Testis (tissue), 2 donors: ENCODE measurements around the gene ANO4.

Experiments
- POLR2A ChIP-seq: fragments of 450-650 bp; IDR thresholded peaks from one replicate; pipeline ENCODE4 v1.6.1; 2017; ENCODE audit warnings: antibody characterized with exemption, mild to moderate bottlenecking, moderate library complexity
- TF ChIP-seq, protein P1 (sequence below), 3 experiments: fragments of 450-650 bp in 2 of 3; fragments of 200-600 bp in 1 of 3; sonication (generic) in 1 of 3; IDR thresholded peaks; one replicate each; pipeline ENCODE4 v1.5.1; 2016 to 2019; ENCODE audit warnings: antibody characterized with exemption in 3 of 3, mild to moderate bottlenecking in 2 of 3, moderate library complexity in 1 of 3

DNA sequence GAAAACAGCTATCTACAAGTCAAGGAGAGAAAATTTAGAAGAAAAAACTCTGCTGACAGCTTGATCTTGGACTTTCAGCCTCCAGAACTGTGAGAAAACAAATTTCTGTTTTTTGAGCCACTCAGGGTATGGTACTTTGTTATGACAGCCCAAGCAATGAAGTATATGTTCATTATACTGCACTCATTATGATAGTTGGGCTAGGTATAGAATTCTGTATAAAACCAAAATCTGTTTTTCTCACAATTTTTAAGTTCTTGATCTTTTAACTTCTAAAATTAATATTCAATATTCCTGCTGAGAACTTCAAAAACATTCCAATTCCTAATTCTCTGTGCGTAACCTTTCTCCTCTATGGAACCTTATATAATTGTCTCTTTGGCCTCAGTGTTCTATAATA, 214.7 kb downstream of the ANO4 start:
- TF ChIP-seq, protein P1, sequence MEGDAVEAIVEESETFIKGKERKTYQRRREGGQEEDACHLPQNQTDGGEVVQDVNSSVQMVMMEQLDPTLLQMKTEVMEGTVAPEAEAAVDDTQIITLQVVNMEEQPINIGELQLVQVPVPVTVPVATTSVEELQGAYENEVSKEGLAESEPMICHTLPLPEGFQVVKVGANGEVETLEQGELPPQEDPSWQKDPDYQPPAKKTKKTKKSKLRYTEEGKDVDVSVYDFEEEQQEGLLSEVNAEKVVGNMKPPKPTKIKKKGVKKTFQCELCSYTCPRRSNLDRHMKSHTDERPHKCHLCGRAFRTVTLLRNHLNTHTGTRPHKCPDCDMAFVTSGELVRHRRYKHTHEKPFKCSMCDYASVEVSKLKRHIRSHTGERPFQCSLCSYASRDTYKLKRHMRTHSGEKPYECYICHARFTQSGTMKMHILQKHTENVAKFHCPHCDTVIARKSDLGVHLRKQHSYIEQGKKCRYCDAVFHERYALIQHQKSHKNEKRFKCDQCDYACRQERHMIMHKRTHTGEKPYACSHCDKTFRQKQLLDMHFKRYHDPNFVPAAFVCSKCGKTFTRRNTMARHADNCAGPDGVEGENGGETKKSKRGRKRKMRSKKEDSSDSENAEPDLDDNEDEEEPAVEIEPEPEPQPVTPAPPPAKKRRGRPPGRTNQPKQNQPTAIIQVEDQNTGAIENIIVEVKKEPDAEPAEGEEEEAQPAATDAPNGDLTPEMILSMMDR (IDR thresholded peaks at IDR 0.05), result no peak
- no peak for TF ChIP-seq POLR2A
